ENCODE data around the gene FBXL13.

- TF ChIP-seq CTCF (IDR thresholded peaks at IDR 0.05) (no peak), REST (IDR thresholded peaks at IDR 0.05; ENCODE audit: low read depth, low read length) (no peak), USF2 (IDR thresholded peaks at IDR 0.05; ENCODE audit: borderline replicate concordance, low read depth, low read length) (no peak)
Observed at GRCh38 chr7:103117465-103117864, 42.9 kb upstream of the FBXL13 start.
